ENCODE measurements around the gene C20orf202.

The C20orf202 gene

DNA sequence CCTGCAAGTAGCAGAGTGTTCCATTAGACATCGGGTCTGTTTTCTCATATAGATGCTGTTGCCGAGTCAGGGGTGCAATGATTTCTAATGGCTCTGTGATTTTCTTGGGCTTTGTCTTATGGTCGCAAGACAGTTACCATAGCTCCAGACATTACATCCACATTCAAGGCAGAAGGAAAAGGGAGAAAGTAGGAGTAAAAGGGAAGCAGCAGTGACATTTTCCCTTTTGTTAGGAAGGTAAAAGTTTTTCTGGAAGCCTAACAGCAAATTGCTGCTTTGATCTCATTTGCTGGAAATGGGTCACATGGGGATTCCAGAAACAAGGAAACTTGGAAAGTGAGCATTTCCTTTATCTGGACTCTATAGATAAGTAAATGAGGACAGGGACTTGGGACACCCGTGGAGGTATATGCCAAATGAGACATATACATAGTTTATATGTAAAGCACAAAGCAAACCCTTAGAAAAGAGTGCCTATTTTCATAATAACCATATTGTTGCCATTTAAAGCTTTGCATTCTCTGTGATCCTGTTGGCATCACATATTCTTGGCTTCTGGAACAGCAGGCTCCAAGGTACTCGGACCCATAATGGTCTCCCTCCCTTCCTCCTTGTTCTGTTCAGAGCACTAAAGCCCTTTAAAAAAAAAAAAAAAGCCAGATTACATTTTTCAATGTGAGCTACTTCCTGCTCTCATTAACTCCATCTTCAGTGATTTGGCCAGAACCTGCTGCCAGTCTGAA, at the start of gene C20orf202:
C20orf202 (plus strand) TSS at position 693 of the 743 bp plus-strand sequence. CDS start 132 bp downstream, outside the sequence.
- DNase-seq (ENCODE audit: low spot score) = no peak

DNA sequence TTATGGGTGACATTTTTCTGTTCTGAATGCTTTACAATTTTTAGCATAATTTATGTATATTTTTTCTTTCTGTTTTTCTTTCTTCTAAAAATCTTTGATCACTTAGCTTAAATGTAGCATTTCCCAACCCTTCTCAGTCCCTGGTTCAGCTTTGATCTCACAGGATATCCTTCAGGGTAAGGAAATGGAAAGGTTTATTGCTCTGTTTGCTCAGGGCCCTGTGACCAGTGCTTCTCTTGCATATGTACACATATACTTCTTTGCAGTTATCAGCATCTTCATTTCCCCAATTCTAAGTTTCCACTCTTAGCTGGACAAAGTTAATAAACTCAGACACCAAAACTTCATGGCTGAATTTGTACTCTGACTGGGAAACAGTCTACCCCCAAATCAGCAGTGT, 49.0 kb upstream of the C20orf202 start:
- DNase-seq (ENCODE audit: low spot score) = no peak

GRCh38 chr20:1154691-1155090, 48.6 kb upstream of the C20orf202 start:
- no peak for DNase-seq (ENCODE audit: low spot score)

- DNase-seq (ENCODE audit: low spot score) = no peak
Measured at GRCh38 chr20:1155342-1155741, 47.9 kb upstream of the C20orf202 start.

DNA sequence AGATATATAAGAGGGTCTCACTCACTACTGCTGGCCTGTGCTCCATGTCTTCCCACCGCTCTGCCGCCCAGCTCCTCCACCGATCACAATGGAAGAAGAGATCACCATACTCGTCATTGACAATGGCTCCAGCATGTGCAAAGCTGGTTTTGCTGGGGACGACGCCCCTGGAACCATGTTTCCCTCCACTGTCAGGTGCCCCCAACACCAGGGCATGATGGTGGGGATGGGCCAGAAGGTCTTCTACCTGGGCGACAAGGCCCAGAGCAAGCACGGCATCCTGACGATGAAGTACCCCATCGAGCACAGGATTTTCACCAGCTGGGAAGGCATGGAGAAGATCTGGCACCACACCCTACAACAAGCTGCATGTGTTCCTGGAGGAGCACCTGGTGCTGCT, 42.8 kb upstream of the C20orf202 start:
- no peak for DNase-seq (ENCODE audit: low spot score)

DNA sequence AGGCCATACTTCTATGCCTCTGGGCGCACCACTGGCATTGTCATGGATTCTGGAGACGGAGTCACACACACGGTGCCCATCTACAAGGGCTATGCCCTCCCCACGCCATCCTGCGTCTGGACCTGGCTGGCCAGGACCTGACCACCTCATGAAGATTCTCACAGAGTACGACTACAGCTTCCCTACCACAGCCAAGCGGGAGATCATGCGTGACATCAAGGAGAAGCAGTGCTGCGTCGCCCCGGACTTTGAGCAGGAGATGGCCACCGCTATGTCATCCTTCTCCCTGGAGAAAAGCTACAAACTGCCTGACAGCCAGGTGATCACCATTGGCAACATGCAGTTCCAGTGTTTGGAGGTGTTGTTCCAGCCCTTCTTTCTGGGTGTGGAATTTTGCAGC, 42.3 kb upstream of the C20orf202 start:
- DNase-seq (ENCODE audit: low spot score) = no peak

- DNase-seq (ENCODE audit: low spot score) = no peak
Measured at GRCh38 chr20:1163105-1163504, 40.1 kb upstream of the C20orf202 start.

GRCh38 chr20:1163653-1164052, 39.6 kb upstream of the C20orf202 start:
- DNase-seq (ENCODE audit: low spot score) = no peak

GRCh38 chr20:1164871-1165270, 38.4 kb upstream of the C20orf202 start:
- DNase-seq (ENCODE audit: low spot score) = no peak

DNA sequence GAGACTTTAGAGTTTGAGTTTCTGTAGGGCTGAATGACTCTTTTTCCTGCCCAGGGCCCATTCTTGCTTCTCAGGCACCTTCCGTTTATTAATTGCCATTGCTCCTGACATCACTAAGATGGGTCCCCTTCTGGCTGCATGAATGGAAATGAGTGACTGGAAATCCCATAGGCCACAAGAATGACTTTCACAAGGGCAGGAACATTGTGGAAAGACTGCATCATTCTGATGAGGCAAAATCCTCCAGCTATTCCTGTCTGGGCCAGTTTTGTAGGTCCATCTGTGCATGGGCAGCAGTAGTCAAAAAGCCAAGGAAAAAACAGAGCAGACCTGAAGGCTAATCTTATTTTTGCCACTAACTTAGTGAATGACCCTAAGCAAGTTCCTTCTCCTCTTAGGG, 37.7 kb upstream of the C20orf202 start:
- DNase-seq (ENCODE audit: low spot score) = no peak

DNA sequence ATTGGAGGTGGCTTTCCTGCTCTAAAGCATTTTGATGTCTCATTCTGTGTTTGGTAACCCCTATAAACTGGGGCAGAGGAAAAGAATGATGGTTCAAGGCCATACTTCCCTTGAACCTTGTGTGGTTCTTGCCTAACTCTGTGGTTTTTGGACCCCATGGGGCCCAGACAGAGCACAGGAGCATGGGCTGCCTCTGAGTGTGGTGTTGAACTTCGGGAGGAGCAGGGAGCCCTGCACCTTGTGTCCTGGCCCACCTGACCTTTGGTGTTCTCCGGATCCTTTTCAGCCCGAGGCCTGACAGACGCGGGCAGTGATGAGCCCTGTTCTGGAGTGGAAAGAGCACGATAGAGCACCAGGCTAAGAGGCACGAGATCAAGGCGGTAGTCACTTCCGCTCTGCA, 37.3 kb upstream of the C20orf202 start:
- DNase-seq (ENCODE audit: low spot score) = no peak

GRCh38 chr20:1166948-1167720, 36.1 kb upstream of the C20orf202 start:
- DNase-seq (ENCODE audit: low spot score) = no peak

GRCh38 chr20:1169224-1169623, 34.0 kb upstream of the C20orf202 start:
- no peak for DNase-seq (ENCODE audit: low spot score)

GRCh38 chr20:1171461-1172093, 31.7 kb upstream of the C20orf202 start:
- DNase-seq (ENCODE audit: low spot score) = peak; percentile 45

DNA sequence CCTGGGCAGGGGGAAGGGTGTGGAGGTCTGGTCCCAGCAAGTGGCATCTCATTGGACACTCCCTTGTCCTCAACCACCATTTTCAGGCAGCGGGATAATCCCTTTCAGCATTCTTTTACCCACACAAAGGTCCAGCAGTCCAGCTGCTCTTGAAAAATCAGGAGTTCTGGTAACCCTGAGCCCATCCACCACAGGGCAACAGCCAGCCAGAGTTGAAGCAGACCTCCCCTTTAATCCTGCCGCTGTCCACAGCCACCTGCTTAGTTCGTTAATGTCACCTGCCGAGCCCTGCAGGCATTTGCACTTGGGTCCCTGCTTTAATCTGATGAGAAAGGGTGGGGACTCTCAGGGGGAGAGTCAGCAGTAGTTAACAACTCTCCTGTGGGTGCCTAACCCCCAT, 29.6 kb upstream of the C20orf202 start:
- DNase-seq (ENCODE audit: low spot score) = no peak

GRCh38 chr20:1174787-1175186, 28.5 kb upstream of the C20orf202 start:
- DNase-seq (ENCODE audit: low spot score) = no peak

GRCh38 chr20:1177680-1178079, 25.6 kb upstream of the C20orf202 start:
- DNase-seq (ENCODE audit: low spot score) = peak; percentile 36

- no peak for DNase-seq (ENCODE audit: low spot score)
Measured at GRCh38 chr20:1178103-1178502, 25.2 kb upstream of the C20orf202 start.

DNA sequence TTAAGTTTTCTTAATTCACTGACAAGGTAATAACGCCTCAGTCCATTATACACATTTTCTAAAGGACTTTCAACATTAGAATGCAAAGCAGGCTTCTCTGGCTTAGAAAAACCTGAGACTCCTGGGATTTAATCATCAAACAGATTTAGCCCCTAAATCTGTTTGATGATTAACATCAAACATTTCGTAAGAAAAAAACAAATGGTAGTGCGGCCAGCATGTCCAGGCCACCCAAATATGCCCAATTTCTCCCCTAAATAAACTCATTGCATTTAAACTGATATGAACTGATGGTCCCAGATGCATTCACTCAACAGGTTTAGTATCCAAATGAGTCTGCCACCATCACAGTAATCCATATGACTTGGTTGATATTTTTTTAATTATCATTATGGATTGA, 24.6 kb upstream of the C20orf202 start:
- no peak for DNase-seq (ENCODE audit: low spot score)

GRCh38 chr20:1180949-1181348, 22.3 kb upstream of the C20orf202 start:
- DNase-seq (ENCODE audit: low spot score) = no peak

GRCh38 chr20:1182106-1182505, 21.1 kb upstream of the C20orf202 start:
- DNase-seq (ENCODE audit: low spot score) = no peak

DNA sequence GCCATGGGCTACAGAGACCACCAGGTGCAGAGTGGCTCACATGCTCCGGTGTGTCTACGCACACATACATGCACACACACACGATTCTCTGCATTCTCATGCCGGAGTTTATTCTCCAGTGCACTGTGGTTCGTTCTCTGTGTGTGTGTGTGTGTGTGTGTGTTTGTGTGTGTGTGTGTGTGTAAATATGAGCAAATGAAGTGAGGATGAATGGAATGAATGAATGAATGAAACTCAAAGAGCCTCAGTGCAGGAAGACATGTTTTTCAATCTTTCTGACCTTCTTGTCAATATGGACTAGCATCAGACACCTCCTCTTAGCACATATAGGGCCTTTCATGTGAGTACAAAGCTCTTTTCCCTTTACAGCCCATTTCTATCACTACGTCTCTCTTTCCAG, 20.1 kb upstream of the C20orf202 start:
- DNase-seq (ENCODE audit: low spot score) = no peak

- no peak for DNase-seq (ENCODE audit: low spot score)
Measured at GRCh38 chr20:1184260-1184637, 19.0 kb upstream of the C20orf202 start.
